NCI-H526 treated with DMSO at 0.1 percent for 48 hours (cell line): ENCODE measurements around the gene CD6.
"Not testable (repeated sequence)": the region's sequence is repeated elsewhere in the genome, so short reads cannot be mapped to it uniquely, and the experiment has no call there.

ENCODE experiments used
- DNase-seq: peaks from one replicate; lab custom pipeline; 2025; lab: John Stamatoyannopoulos, UW

Gene CD6

GRCh38 chr11:60951904-60952741, 19.4 kb upstream of the CD6 start, which contains the start of gene SLC15A3:
Gene SLC15A3 (minus strand): TSS chr11:60952176. CDS start chr11:60951551, 625 bp downstream.
- DNase-seq: no peak

GRCh38 chr11:60952742-60953170, 18.7 kb upstream of the CD6 start:
- DNase-seq: no peak

- DNase-seq: no peak
Measured at GRCh38 chr11:60953781-60954180, 17.7 kb upstream of the CD6 start.

- DNase-seq: no peak
Measured at GRCh38 chr11:60954421-60954820, 17.1 kb upstream of the CD6 start.

GRCh38 chr11:60955571-60955970, 15.9 kb upstream of the CD6 start:
- no peak for DNase-seq

GRCh38 chr11:60957188-60957587, 14.3 kb upstream of the CD6 start:
- no peak for DNase-seq

- no peak for DNase-seq
Measured at GRCh38 chr11:60959431-60959830, 12.0 kb upstream of the CD6 start.

- no peak for DNase-seq
Measured at GRCh38 chr11:60960405-60960804, 11.1 kb upstream of the CD6 start.

- no peak for DNase-seq
Measured at GRCh38 chr11:60964801-60965200, 6.7 kb upstream of the CD6 start.

GRCh38 chr11:60966890-60967289, 4.6 kb upstream of the CD6 start:
- DNase-seq: no peak

GRCh38 chr11:60968223-60968622, 3.3 kb upstream of the CD6 start:
- DNase-seq: no peak

GRCh38 chr11:60970369-60970774, 1.1 kb upstream of the CD6 start:
- DNase-seq: no peak

GRCh38 chr11:60970890-60971289, 590 bp upstream of the CD6 start:
- DNase-seq: no peak

- no peak for DNase-seq
Measured at GRCh38 chr11:60972182-60973030, 926 bp downstream of the CD6 start.

GRCh38 chr11:60973699-60974098, 2.2 kb downstream of the CD6 start:
- no peak for DNase-seq

- not testable (repeated sequence) for DNase-seq
Measured at GRCh38 chr11:60974316-60974715, 2.8 kb downstream of the CD6 start.

- no peak for DNase-seq
Measured at GRCh38 chr11:60974726-60975125, 3.2 kb downstream of the CD6 start.

- no peak for DNase-seq
Measured at GRCh38 chr11:60977224-60977623, 5.7 kb downstream of the CD6 start.

- DNase-seq: no peak
Measured at GRCh38 chr11:60977836-60978235, 6.4 kb downstream of the CD6 start.

GRCh38 chr11:60978546-60979380, 7.3 kb downstream of the CD6 start:
- no peak for DNase-seq

- DNase-seq: no peak
Measured at GRCh38 chr11:60981515-60981914, 10.0 kb downstream of the CD6 start.

GRCh38 chr11:60982184-60982583, 10.7 kb downstream of the CD6 start:
- no peak for DNase-seq
